Endodermal cell (in vitro differentiated cells): ENCODE measurements around the gene TBXAS1. TPM values are rescaled to one million over a fixed set of nuclear protein-coding genes. Genes with fewer than 3 reads are reported as not detected.

ENCODE experiments used
- DNase-seq: peaks from one replicate; pipeline ENCODE4 v3.0.0-alpha.2; 2017
- H3K27ac ChIP-seq: 2 replicates; pipeline ENCODE4 v1.5.1; 2013; ENCODE audit warnings: mild to moderate bottlenecking, low read depth, low read length, moderate library complexity
- H3K27me3 ChIP-seq: 2 replicates; pipeline ENCODE4 v1.6.1; 2013; ENCODE audit warnings: mild to moderate bottlenecking, low read length, moderate library complexity; ENCODE audit not compliant: insufficient read depth, control insufficient read depth, poor library complexity, severe bottlenecking
- H3K36me3 ChIP-seq: 2 replicates; pipeline ENCODE4 v1.7.0; 2013; ENCODE audit warnings: mild to moderate bottlenecking, low read length, moderate library complexity; ENCODE audit not compliant: control insufficient read depth, insufficient read depth
- H3K4me1 ChIP-seq: one replicate; pipeline ENCODE4 v1.7.0; 2013; ENCODE audit warnings: low read length; ENCODE audit not compliant: control insufficient read depth, insufficient read depth
- H3K4me3 ChIP-seq: 2 replicates; pipeline ENCODE4 v1.5.1; 2013; ENCODE audit warnings: mild to moderate bottlenecking, low read length, moderate library complexity
- H3K9ac ChIP-seq: 2 replicates; pipeline ENCODE4 v1.6.1; 2013; ENCODE audit warnings: mild to moderate bottlenecking, low read length, moderate library complexity; ENCODE audit not compliant: poor library complexity, severe bottlenecking; ENCODE audit errors: extremely low read depth
- H3K9me3 ChIP-seq: 2 replicates; pipeline ENCODE4 v1.6.1; 2013; ENCODE audit warnings: mild to moderate bottlenecking, low read length, moderate library complexity; ENCODE audit not compliant: control insufficient read depth
- H3K27ac Mint-ChIP-seq: 2 replicates; pipeline ENCODE4 v1.8.0; 2020; ENCODE audit warnings: mixed read lengths
- H3K27me3 Mint-ChIP-seq: 2 replicates; pipeline ENCODE4 v1.8.0; 2021; ENCODE audit warnings: mild to moderate bottlenecking, mixed read lengths; ENCODE audit not compliant: insufficient read depth
- H3K36me3 Mint-ChIP-seq: 2 replicates; pipeline ENCODE4 v1.8.0; 2020; ENCODE audit warnings: low read depth, mixed read lengths
- H3K4me1 Mint-ChIP-seq: 2 replicates; pipeline ENCODE4 v1.8.0; 2020; ENCODE audit warnings: mixed read lengths
- H3K4me3 Mint-ChIP-seq: 2 replicates; pipeline ENCODE4 v1.8.0; 2020; ENCODE audit warnings: mild to moderate bottlenecking, moderate library complexity, mixed read lengths
- H3K9me3 Mint-ChIP-seq: 2 replicates; pipeline ENCODE4 v1.8.0; 2020; ENCODE audit warnings: mild to moderate bottlenecking, mixed read lengths
- WGBS, 2 experiments: methylation state at CpG; one replicate each; pipeline versions ENCODE4 v1.1.5 to v1.1.7; 2013; ENCODE audit warnings: missing lambda C conversion rate in 2 of 2, mixed read lengths in 1 of 2; ENCODE audit not compliant: insufficient coverage in 1 of 2, insufficient read length in 1 of 2; 5-methylcytosine and 5-hydroxymethylcytosine counted together
- total RNA-seq, 2 donors: library from RNA; stranded (reverse); fragmentation: NEBNext Ultra II Directional in 1 of 2; extraction: Animal tissue kit (Norgen Biotek cat#: 25700) in 1 of 2; gene quantifications; 2 replicates in 1 of 2; 3 replicates in 1 of 2; pipeline ENCODE4 v1.2.1, GENCODE V29; 2021
- TF ChIP-seq, protein P1 (sequence below): fragments of 200-600 bp; sonication (generic); conservative IDR thresholded peaks from 2 replicates; pipeline ENCODE4 v1.5.0; 2021; ENCODE audit warnings: antibody characterized with exemption, mild to moderate bottlenecking

TBXAS1 gene
- total RNA-seq, 2 donors from 2014 or later: 7.6 to 13.5 TPM

DNA sequence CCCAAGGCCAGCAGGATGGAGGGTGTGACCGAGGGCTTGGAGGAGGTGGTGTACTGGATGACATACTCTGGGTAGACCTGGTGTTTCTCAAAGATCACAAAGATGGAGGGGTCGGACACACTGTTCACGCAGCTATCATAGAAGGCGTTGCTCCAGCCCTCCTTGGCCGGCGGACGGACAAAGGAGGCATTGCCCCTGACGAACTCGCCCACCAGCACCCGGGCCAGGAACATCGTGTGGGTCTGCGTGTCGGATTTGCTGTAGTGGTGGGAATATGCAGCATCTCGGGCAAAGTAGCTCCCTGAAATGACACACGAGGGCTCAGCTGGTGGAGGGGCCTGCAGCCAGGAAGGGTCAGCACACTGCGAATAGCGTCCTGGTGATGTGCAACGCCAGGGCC lies 195.5 kb downstream of the TBXAS1 start:
- Histone ChIP-seq H3K36me3 (no peaks in the 10 kb centered on the region), H3K4me3 (no peak overlapping the region), H3K27ac (no peak overlapping the region), H3K27me3 (no peaks in the 10 kb centered on the region), H3K4me1 (no peaks in the 10 kb centered on the region), H3K9me3 (no peaks in the 10 kb centered on the region), H3K9ac (no peak overlapping the region)
- Mint-ChIP-seq H3K27me3 (no peaks in the 10 kb centered on the region), H3K9me3 (no peaks in the 10 kb centered on the region), H3K4me1 (no peaks in the 10 kb centered on the region), H3K27ac (no peak overlapping the region), H3K4me3 (no peak overlapping the region), H3K36me3 (no peaks in the 10 kb centered on the region)
- DNase-seq: no peak
- TF ChIP-seq, protein P1, sequence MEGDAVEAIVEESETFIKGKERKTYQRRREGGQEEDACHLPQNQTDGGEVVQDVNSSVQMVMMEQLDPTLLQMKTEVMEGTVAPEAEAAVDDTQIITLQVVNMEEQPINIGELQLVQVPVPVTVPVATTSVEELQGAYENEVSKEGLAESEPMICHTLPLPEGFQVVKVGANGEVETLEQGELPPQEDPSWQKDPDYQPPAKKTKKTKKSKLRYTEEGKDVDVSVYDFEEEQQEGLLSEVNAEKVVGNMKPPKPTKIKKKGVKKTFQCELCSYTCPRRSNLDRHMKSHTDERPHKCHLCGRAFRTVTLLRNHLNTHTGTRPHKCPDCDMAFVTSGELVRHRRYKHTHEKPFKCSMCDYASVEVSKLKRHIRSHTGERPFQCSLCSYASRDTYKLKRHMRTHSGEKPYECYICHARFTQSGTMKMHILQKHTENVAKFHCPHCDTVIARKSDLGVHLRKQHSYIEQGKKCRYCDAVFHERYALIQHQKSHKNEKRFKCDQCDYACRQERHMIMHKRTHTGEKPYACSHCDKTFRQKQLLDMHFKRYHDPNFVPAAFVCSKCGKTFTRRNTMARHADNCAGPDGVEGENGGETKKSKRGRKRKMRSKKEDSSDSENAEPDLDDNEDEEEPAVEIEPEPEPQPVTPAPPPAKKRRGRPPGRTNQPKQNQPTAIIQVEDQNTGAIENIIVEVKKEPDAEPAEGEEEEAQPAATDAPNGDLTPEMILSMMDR: no peak
- WGBS, 2 experiments: 95 to 99% methylated on average over 17 to 18 of the region's 18 CpGs

DNA sequence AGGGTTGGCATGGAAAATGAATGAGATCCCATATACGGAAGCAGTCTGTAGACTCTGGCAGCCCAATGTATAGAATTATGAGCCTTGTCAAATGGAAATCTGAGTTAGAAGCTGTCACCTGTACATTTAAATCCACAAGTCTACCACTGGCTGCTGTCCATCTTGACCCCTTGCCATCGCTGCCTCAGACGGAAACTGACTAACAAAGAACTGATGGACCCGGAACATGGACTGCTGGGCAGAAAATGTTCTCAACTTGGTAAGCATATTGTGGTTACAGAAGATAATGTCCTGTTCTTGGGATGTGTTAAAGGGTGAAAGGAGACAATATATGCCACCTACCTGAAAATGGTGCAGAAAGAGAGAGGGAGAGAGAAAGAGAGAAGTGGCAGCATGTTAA lies 196.2 kb downstream of the TBXAS1 start:
- Histone ChIP-seq H3K27ac (no peak overlapping the region), H3K4me1 (no peaks in the 10 kb centered on the region), H3K27me3 (no peaks in the 10 kb centered on the region), H3K36me3 (no peaks in the 10 kb centered on the region), H3K9me3 (no peaks in the 10 kb centered on the region), H3K9ac (no peak overlapping the region), H3K4me3 (no peak overlapping the region)
- Mint-ChIP-seq H3K27me3 (no peaks in the 10 kb centered on the region), H3K27ac (no peak overlapping the region), H3K9me3 (no peaks in the 10 kb centered on the region), H3K4me3 (no peak overlapping the region), H3K36me3 (no peaks in the 10 kb centered on the region), H3K4me1 (no peaks in the 10 kb centered on the region)
- no peak for DNase-seq
- TF ChIP-seq, protein P1: no peak
- 93 to 97% methylated on average over 3 to 4 of the region's 4 CpGs for WGBS, 2 experiments

DNA sequence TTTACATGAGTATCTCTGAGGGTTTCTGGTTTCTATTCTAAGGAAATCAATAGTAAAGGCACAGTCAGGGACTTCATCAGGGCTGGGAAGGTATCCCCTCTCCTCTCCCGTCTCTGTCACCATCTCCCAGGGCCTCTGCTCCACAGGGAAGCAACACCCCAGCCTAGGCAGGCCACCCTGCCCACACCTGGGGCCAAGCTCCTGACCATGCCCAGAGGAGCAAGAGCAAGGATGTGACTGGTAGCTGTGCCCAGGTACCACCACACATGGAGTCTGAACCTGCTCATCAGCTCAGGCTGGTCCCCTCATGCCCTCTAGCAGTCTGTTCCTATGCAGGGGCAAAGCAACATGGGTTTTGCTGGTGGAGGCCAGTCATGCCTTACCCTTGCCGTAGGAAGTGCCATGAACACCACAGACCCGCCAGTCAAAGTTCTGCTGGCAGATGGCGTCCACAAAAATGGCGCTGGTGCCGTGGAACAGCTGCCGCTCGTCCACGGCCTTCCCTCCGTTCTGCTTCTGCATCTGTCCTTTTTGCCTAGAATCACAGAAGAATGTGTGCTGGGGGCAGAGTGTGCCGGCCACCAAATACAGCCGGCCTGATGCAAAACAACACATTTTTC lies 196.9 kb downstream of the TBXAS1 start:
- Histone ChIP-seq H3K9me3 (no peaks in the 10 kb centered on the region), H3K27ac (no peak overlapping the region), H3K27me3 (no peaks in the 10 kb centered on the region), H3K4me1 (no peaks in the 10 kb centered on the region), H3K4me3 (no peak overlapping the region), H3K9ac (no peak overlapping the region), H3K36me3 (no peaks in the 10 kb centered on the region)
- Mint-ChIP-seq H3K27me3 (no peaks in the 10 kb centered on the region), H3K27ac (no peak overlapping the region), H3K4me1 (no peaks in the 10 kb centered on the region), H3K4me3 (no peak overlapping the region), H3K36me3 (no peaks in the 10 kb centered on the region), H3K9me3 (no peaks in the 10 kb centered on the region)
- no peak for DNase-seq
- WGBS, 2 experiments: 96 to 99% methylated on average over 10 to 12 of the region's 12 CpGs
- TF ChIP-seq, protein P1: no peak
